Measurements from ENCODE around the gene SERP2.

DNA sequence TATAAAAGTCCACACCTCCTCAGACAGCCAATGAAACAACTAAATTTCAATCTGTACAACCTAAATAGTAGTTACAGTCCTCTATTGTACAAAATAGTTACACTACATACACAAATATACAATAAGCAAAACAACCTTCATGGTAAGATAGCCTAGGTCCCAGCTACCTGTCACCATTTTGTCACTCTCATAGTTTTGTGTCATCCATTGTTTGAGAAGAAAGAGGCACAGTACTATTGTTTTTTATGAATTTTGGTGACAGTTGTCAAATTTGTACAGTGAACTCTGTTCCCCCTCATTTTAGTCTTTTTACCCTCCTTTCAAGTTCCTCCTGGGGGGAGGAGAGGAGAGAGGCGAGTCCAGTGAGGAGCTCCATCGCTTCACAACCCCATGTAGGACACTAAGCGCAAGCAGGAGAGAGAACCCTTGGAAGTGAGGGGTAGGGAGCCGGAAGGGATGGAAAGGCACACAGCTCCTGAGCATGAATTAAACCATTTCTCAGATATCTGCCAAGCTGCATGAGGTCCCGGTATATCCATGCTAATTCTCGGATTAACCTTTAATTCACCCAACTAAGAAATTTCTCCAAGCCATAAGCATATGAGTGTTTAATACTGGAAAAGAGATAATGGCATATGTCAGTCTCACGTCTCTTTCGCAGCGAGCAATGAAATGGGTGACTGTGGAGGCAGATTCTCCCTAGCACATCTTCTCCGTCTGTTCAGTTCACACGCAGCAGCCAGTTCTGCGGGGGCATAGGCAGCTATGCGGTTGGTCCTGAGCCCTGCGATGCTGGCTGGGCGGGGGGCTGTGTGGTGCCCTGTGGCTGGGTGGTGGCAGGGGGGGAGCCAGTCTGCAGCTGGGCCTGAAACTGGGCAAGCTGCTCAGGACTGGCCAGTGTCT lies 60.5 kb downstream of the SERP2 start:
- no peak for TF ChIP-seq POLR2A (IDR thresholded peaks at IDR 0.05; ENCODE audit: low read depth)
- TF ChIP-seq, protein P1, sequence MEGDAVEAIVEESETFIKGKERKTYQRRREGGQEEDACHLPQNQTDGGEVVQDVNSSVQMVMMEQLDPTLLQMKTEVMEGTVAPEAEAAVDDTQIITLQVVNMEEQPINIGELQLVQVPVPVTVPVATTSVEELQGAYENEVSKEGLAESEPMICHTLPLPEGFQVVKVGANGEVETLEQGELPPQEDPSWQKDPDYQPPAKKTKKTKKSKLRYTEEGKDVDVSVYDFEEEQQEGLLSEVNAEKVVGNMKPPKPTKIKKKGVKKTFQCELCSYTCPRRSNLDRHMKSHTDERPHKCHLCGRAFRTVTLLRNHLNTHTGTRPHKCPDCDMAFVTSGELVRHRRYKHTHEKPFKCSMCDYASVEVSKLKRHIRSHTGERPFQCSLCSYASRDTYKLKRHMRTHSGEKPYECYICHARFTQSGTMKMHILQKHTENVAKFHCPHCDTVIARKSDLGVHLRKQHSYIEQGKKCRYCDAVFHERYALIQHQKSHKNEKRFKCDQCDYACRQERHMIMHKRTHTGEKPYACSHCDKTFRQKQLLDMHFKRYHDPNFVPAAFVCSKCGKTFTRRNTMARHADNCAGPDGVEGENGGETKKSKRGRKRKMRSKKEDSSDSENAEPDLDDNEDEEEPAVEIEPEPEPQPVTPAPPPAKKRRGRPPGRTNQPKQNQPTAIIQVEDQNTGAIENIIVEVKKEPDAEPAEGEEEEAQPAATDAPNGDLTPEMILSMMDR (IDR thresholded peaks at IDR 0.05): no peak
- TF ChIP-seq EP300 (IDR thresholded peaks at IDR 0.05): no peak
- no peak for TF ChIP-seq POLR2AphosphoS5 (IDR thresholded peaks at IDR 0.05)

Measured in esophagus muscularis mucosa (tissue), 4 donors.